ENCODE results near the gene POLR1A. TPM values are rescaled to one million over a fixed set of nuclear protein-coding genes. Genes with fewer than 3 reads are reported as not detected.

POLR1A gene
- total and polyA plus RNA-seq, 4 donors = 3.2 to 12.3 (median 6.1) TPM

DNA sequence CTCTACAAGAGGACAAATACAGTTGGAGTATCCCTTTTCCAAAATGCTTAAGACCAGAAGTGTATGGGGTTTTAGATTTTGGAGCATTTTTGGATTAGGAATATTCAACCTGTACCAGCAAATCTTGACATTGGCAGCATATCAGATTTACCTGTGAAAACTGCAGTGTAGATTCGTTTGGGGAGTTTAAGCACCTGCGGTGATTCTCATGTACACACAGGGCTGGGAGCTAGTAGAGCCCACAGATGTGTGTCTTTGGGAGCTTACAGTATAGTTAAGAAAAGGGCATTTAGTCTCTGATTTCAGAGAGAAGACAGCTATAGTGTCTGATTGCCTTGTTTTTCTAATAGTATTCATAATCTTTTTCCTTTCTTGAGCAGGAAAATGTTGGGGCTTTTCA, 30.5 kb upstream of the POLR1A start (continued):
- TF ChIP-seq YY1 (IDR thresholded peaks at IDR 0.05) = no peak
- no peak for TF ChIP-seq RXRA (IDR thresholded peaks at IDR 0.05)
- no peak for TF ChIP-seq HNF4A (conservative IDR thresholded peaks at IDR 0.05)
- no peak for TF ChIP-seq JUND (IDR thresholded peaks at IDR 0.05)
- TF ChIP-seq, protein P1, sequence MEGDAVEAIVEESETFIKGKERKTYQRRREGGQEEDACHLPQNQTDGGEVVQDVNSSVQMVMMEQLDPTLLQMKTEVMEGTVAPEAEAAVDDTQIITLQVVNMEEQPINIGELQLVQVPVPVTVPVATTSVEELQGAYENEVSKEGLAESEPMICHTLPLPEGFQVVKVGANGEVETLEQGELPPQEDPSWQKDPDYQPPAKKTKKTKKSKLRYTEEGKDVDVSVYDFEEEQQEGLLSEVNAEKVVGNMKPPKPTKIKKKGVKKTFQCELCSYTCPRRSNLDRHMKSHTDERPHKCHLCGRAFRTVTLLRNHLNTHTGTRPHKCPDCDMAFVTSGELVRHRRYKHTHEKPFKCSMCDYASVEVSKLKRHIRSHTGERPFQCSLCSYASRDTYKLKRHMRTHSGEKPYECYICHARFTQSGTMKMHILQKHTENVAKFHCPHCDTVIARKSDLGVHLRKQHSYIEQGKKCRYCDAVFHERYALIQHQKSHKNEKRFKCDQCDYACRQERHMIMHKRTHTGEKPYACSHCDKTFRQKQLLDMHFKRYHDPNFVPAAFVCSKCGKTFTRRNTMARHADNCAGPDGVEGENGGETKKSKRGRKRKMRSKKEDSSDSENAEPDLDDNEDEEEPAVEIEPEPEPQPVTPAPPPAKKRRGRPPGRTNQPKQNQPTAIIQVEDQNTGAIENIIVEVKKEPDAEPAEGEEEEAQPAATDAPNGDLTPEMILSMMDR (IDR thresholded peaks at IDR 0.05; ENCODE audit: low read depth, low read length, missing input control) = no peak
- TF ChIP-seq HNF4G (IDR thresholded peaks at IDR 0.05) = no peak

DNA sequence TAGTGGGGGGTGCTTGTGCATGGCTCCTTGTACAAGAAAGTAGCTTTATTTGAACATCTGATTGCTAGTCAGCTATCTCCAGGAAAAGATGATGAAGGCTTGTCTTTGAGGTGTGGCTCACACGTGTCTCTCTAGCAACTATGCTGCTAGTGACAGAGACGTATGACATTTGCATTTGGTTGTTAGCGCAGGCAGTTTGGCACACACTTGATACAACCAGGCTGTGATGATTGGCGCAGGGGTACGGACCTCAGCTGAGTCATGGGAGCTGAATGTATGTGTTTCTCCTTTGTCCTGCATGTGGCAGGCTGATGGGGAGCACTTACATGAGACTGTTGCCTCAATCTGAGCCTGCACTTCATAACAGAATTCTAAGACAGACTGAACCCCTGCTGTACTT, 30.0 kb upstream of the POLR1A start:
- Histone ChIP-seq H3K27ac (ENCODE audit: low read depth in 1 of 2, low read length in 2 of 2) (no peak overlapping the region), H3K4me1 (ENCODE audit: control insufficient read depth in 4 of 4, insufficient read depth in 4 of 4, low read length in 3 of 4) (no peaks in the 10 kb centered on the region), H3K9ac (ENCODE audit: low read depth in 1 of 2, low read length in 2 of 2) (no peak overlapping the region), H3K36me3 (ENCODE audit: control insufficient read depth in 4 of 4, insufficient read depth in 3 of 4, low read depth in 1 of 4, low read length in 3 of 4) (peaks cover 17 to 95% (median 86%) of the 10 kb centered on the region in 4 donors), H3K4me3 (ENCODE audit: low read depth in 1 of 3, low read length in 3 of 3) (no peak overlapping the region), H3K9me3 (ENCODE audit: control insufficient read depth in 4 of 4, low read length in 3 of 4) (no peaks in the 10 kb centered on the region), H3K27me3 (ENCODE audit: control insufficient read depth in 4 of 4, insufficient read depth in 4 of 4, low read length in 3 of 4) (no peaks in the 10 kb centered on the region)
- no peak for DNase-seq (ENCODE audit: low spot score)
- WGBS = 94% methylated on average over 5 of the region's 5 CpGs
- TF ChIP-seq GABPA (IDR thresholded peaks at IDR 0.05 in 1 of 2, conservative IDR thresholded peaks at IDR 0.05 in 1 of 2) (no peak), RAD21 (IDR thresholded peaks at IDR 0.05) (no peak), HNF4A (conservative IDR thresholded peaks at IDR 0.05) (no peak)
- TF ChIP-seq, protein P2, sequence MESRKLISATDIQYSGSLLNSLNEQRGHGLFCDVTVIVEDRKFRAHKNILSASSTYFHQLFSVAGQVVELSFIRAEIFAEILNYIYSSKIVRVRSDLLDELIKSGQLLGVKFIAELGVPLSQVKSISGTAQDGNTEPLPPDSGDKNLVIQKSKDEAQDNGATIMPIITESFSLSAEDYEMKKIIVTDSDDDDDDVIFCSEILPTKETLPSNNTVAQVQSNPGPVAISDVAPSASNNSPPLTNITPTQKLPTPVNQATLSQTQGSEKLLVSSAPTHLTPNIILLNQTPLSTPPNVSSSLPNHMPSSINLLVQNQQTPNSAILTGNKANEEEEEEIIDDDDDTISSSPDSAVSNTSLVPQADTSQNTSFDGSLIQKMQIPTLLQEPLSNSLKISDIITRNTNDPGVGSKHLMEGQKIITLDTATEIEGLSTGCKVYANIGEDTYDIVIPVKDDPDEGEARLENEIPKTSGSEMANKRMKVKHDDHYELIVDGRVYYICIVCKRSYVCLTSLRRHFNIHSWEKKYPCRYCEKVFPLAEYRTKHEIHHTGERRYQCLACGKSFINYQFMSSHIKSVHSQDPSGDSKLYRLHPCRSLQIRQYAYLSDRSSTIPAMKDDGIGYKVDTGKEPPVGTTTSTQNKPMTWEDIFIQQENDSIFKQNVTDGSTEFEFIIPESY (IDR thresholded peaks at IDR 0.05) = no peak
- TF ChIP-seq, protein P1 (IDR thresholded peaks at IDR 0.05; ENCODE audit: low read depth, low read length, missing input control) = no peak
- TF ChIP-seq, protein P3, sequence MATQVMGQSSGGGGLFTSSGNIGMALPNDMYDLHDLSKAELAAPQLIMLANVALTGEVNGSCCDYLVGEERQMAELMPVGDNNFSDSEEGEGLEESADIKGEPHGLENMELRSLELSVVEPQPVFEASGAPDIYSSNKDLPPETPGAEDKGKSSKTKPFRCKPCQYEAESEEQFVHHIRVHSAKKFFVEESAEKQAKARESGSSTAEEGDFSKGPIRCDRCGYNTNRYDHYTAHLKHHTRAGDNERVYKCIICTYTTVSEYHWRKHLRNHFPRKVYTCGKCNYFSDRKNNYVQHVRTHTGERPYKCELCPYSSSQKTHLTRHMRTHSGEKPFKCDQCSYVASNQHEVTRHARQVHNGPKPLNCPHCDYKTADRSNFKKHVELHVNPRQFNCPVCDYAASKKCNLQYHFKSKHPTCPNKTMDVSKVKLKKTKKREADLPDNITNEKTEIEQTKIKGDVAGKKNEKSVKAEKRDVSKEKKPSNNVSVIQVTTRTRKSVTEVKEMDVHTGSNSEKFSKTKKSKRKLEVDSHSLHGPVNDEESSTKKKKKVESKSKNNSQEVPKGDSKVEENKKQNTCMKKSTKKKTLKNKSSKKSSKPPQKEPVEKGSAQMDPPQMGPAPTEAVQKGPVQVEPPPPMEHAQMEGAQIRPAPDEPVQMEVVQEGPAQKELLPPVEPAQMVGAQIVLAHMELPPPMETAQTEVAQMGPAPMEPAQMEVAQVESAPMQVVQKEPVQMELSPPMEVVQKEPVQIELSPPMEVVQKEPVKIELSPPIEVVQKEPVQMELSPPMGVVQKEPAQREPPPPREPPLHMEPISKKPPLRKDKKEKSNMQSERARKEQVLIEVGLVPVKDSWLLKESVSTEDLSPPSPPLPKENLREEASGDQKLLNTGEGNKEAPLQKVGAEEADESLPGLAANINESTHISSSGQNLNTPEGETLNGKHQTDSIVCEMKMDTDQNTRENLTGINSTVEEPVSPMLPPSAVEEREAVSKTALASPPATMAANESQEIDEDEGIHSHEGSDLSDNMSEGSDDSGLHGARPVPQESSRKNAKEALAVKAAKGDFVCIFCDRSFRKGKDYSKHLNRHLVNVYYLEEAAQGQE (IDR thresholded peaks at IDR 0.05) = no peak
